HG03103 (cell line): Measurements from ENCODE around the gene PARD3.

Source experiments
- ATAC-seq: cut with Tn5 transposase; IDR thresholded peaks from one replicate; pipeline ENCODE4 v1.9.1; 2021; ENCODE audit warnings: low read depth; ENCODE audit not compliant: unreplicated experiment

PARD3 gene

GRCh38 chr10:34699904-34700517 is 115.1 kb downstream of the PARD3 start:
- no peak for ATAC-seq

- no peak for ATAC-seq
These were observed 116.1 kb downstream of the PARD3 start for GRCh38 chr10:34698979-34699378.

GRCh38 chr10:34698248-34698831 is 116.8 kb downstream of the PARD3 start:
- ATAC-seq = no peak

- ATAC-seq = no peak
These were observed 117.5 kb downstream of the PARD3 start for GRCh38 chr10:34697351-34698247.

GRCh38 chr10:34696423-34696822 is 118.7 kb downstream of the PARD3 start:
- no peak for ATAC-seq

GRCh38 chr10:34690383-34691049 is 124.6 kb downstream of the PARD3 start:
- no peak for ATAC-seq

- no peak for ATAC-seq
These were observed 126.0 kb downstream of the PARD3 start for GRCh38 chr10:34689053-34689452.

GRCh38 chr10:34687434-34688210 is 127.5 kb downstream of the PARD3 start:
- ATAC-seq = no peak

GRCh38 chr10:34682580-34682979 is 132.5 kb downstream of the PARD3 start:
- ATAC-seq = no peak

- no peak for ATAC-seq
These were observed 133.2 kb downstream of the PARD3 start for GRCh38 chr10:34681933-34682332.

GRCh38 chr10:34679177-34679576 is 135.9 kb downstream of the PARD3 start:
- ATAC-seq = no peak

GRCh38 chr10:34677591-34677990 is 137.5 kb downstream of the PARD3 start:
- no peak for ATAC-seq

- no peak for ATAC-seq
These were observed 138.0 kb downstream of the PARD3 start for GRCh38 chr10:34677132-34677531.

GRCh38 chr10:34674176-34674575 is 140.9 kb downstream of the PARD3 start:
- ATAC-seq = no peak

GRCh38 chr10:34670081-34670480 is 145.0 kb downstream of the PARD3 start:
- no peak for ATAC-seq

- no peak for ATAC-seq
These were observed 146.0 kb downstream of the PARD3 start for GRCh38 chr10:34669079-34669478.

- ATAC-seq = no peak
These were observed 147.9 kb downstream of the PARD3 start for GRCh38 chr10:34667177-34667576.

- ATAC-seq = peak; percentile 75
These were observed 148.9 kb downstream of the PARD3 start for GRCh38 chr10:34666008-34666704.

- no peak for ATAC-seq
These were observed 150.4 kb downstream of the PARD3 start for GRCh38 chr10:34664706-34665105.

- no peak for ATAC-seq
These were observed 153.5 kb downstream of the PARD3 start for GRCh38 chr10:34661580-34661979.
